ENCODE data around the gene TOGARAM2.
A peak's percentile ranks its signal among the peaks of the same experiment; 100 is the strongest.

TOGARAM2 gene

DNA sequence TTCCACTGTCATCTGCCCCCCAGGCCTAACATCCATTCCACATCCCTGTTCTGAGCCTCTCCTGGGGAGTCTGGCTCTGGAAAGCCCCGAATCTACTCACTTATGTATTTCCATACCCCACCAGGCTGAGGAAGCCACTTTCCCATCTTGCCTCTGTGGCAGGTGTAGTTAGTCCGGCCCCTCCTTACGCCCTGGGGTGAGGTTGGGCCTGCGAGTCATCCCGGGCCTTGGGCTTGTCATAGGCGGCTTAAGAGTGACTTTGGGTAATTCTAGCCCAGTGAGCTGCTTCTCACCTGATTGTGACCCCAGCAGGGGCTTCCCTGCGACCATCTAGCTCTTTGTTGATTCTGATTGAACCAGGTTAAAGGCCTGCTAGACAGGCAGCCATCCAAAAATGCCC lies 72.1 kb downstream of the TOGARAM2 start:
- DNase-seq (ENCODE audit: low spot score), result no peak

- no peak for DNase-seq (ENCODE audit: low spot score)
Measured at GRCh38 chr2:29053670-29054400, 72.7 kb downstream of the TOGARAM2 start.

- no peak for DNase-seq (ENCODE audit: low spot score)
Measured at GRCh38 chr2:29054430-29054829, 73.3 kb downstream of the TOGARAM2 start.

GRCh38 chr2:29055601-29056000 lies 74.5 kb downstream of the TOGARAM2 start:
- DNase-seq (ENCODE audit: low spot score), result no peak

DNA sequence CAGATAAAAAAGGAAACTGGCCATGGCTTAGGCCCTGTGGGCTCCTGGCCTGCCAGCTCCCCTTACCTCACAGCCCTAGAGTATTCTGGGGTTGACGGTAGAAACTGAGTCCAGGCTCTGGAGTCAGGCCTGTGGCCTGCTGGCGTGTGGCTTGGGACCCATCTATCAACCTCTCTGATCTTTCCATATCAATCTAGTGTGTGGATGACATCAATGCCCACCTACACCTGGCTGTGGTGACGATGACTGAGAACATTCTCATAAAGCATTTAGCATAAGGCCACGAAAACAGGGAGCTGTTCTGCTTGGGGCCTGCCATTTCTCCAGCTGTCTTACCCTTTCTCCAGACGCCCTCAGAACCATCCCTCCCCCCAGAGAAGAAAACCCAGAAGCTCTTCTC lies 75.4 kb downstream of the TOGARAM2 start:
- DNase-seq (ENCODE audit: low spot score), result no peak

DNA sequence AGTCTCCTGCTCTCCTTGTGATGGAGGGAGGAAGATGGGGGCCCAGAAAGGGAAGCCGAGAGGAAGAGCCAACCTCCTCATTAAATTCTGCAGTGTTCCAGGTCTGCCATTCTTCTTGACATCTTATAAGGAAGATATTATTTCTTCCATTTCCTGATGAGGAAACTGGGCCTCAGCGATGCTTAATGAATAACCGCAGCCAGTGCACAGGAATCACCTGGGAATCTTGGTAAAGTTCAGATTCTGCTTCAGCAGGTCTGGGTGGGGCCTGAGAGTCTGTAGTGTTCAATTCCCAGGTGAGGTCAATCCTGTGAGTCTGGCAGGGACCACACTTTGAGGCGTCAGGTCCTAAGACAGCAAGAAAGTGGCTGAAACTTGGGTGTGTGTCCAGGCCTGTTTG lies 75.9 kb downstream of the TOGARAM2 start:
- no peak for DNase-seq (ENCODE audit: low spot score)

GRCh38 chr2:29059624-29060023 lies 78.5 kb downstream of the TOGARAM2 start:
- no peak for DNase-seq (ENCODE audit: low spot score)

GRCh38 chr2:29060441-29060840 lies 79.3 kb downstream of the TOGARAM2 start:
- peak; percentile 80 for DNase-seq (ENCODE audit: low spot score)

- no peak for DNase-seq (ENCODE audit: low spot score)
Measured at GRCh38 chr2:29061176-29061575, 80.1 kb downstream of the TOGARAM2 start.

DNA sequence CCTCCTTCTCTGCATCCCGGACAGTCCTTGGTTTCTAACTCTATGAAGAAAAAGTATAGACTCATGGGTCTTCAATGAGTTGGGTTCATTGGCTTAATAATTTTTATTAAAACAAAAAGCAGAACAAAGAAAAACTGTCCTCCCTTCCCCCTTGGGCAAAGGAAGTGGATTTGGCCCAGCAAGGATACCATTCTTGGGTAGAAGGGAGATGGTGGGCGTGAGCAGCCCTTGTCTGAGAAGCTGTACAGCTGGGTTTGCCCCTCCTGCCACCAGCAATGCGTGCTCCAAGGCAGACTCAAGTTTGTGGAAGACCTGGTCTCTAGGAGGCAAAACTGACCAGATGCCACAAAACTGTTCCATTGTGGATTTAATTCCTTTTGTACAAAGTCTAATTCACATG lies 80.5 kb downstream of the TOGARAM2 start:
- no peak for DNase-seq (ENCODE audit: low spot score)

DNA sequence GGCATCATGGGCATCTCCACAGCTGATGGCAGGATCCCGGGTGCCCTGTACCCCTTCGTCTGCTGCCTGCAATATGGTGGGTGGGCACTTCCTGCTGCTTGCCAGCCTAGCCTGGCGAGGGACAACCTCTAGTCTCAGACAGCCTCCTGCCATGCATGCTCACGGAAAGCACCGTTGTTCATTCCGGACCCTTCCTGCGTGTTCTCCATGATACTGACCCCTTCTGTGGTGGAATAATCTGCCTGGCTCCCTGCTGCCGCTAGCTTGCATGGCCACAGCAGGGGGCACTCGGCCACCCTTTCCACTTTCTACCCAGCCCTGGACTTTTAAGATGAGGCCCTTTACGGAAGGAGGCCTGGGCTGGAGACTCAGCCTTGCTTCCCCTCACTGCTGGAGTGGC lies 81.3 kb downstream of the TOGARAM2 start:
- DNase-seq (ENCODE audit: low spot score), result no peak

GRCh38 chr2:29063056-29063455 lies 82.0 kb downstream of the TOGARAM2 start:
- DNase-seq (ENCODE audit: low spot score), result no peak

DNA sequence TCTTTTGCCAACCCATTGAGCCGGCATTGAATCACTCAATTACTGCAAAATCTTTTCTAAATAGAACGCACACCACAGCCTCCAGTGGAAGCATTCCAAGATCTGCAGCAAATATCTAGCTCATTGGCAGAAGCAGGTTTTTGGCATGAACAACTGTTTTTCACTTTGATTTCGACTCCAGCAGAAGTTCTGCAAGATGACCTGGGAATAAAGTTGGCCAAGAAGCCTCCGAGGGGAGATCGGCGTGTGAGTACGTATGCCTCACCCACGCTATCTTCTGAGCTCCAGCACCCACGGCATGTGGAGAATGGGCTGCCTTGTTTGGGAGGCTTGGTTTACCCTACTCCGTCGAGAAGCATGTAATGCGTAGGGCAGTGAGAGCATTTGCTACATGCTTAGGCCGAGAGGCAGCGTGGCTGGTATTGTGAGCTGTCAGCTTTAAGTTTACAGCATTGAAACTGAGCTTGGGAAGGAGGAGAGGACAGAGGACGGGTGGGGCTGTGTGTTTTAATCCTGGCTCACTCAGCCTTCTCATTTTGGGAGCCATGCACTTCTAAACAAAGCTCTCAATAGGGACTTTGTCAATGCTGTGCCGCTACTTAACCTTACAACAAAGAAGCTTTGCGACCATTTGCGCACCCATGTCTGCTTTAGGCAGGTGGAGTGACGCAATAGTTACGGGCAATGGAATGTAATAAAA lies 82.7 kb downstream of the TOGARAM2 start:
- no peak for DNase-seq (ENCODE audit: low spot score)

- DNase-seq (ENCODE audit: low spot score), result no peak
Measured at GRCh38 chr2:29064346-29064715, 83.2 kb downstream of the TOGARAM2 start.

GRCh38 chr2:29064746-29065067 lies 83.6 kb downstream of the TOGARAM2 start:
- DNase-seq (ENCODE audit: low spot score), result no peak

DNA sequence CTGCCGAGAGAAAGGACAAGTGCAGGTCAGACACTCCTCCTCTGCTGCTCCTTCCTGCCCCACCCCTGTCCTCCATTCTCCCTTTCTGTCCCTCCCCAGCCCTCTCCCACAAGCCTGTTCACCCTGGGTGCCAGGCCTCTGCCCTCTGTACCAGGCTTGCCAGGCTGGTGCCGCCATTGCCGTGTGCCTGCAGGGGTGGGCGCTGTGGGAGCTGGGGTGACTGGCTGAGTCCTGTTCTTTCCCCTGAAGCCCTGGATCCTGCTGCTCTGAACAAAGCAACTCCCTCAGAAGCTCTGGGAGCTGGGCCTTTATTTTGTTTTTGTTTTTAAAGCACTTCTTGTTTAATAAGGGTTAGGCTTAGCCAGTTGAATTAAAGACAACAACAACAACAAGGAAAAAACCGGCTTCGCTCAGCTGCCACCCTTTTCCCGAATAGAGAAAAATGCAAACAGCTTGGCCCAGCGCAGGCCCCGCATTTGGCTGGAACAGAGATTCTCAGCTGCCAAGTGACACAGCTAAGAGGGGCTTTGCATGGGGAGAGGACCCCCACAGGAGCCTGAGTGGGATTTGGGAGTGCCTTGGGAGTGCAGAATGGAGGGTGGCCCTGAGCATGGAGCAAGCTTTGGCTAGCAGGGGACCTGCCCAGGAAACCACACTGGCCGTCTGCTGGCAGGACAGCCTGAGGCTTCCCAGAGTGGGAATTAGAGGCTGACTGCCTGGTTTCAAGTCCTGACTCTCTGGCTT lies 84.1 kb downstream of the TOGARAM2 start:
- DNase-seq (ENCODE audit: low spot score), result no peak

- no peak for DNase-seq (ENCODE audit: low spot score)
Measured at GRCh38 chr2:29066271-29066860, 85.3 kb downstream of the TOGARAM2 start.

GRCh38 chr2:29066997-29067605 lies 86.0 kb downstream of the TOGARAM2 start:
- DNase-seq (ENCODE audit: low spot score), result no peak

DNA sequence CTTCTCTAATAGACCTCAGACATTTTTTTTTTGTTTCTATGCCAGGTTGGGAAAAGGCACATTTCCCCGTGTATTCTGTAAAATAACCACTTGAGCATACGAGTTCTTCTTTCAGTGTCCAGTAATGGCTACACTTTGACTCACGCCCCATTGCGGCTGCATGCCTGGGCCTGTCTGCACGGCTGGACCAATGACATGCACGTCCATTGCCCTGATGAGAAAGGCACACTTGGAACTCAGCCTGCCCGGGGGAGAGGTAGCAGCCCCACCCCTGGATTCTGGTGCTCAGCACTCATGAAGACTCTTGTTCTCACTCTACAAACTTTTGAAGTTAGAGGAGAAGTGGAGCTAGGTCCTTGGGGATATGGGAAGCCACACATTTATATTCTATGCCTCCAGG lies 87.4 kb downstream of the TOGARAM2 start:
- DNase-seq (ENCODE audit: low spot score), result no peak

- DNase-seq (ENCODE audit: low spot score), result no peak
Measured at GRCh38 chr2:29070526-29070925, 89.4 kb downstream of the TOGARAM2 start.

DNA sequence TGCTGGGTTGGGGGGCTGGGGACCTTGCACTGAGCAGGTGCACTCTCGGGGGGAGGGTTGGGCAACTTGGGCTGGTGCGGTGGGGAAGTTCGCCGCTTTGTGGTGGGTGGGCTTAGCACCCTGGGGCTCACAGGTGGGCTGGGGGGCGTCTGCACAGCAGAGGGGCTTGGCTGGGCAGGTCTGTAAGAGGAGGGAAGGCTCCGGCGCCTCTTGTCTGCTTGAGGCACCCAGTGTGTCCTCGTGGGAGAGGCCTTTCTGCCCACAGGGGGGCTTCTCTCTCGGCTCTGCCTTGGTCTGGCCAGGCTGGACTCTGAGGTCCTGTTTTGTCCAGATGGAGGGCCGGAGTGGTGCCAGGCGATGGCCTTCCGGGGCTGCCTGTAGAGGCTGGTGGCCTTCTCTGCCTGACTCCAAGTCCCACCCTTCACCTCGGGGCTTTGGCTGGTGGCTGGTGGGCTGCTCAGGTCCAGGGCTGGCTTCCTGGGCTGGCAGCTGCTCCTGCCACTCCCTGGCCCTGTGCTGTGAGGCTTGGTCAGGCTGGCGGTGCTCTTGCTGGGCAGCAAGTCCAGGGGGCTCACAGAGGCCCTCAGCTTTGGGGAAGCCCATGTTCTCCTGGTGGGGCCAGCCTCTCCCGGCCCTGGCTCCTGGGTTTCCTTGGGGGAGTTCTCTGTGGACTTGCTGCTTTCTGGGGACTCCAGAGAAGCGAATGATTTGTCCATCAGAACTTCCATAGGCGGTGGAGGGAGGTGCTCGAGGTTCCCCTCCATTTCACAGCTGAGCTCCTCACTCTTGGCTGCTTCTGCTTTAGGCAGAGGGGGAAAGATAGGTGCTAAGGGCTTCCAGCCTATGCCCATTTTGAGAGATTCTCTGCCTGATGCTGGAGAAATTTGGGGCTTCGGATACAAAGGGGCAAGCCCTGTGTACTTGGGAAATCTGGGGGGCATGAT lies 90.2 kb downstream of the TOGARAM2 start:
- DNase-seq (ENCODE audit: low spot score), result no peak

Measured in SK-N-DZ (cell line).